Measurements from ENCODE around the gene VSIG2. TPM values are rescaled to one million over a fixed set of nuclear protein-coding genes. Genes with fewer than 3 reads are reported as not detected.

VSIG2 gene
- total RNA-seq, 4 donors from 2014 or later, result not detected

- H3K4me3 ChIP-seq, result no peak overlapping the region
- H3K27me3 ChIP-seq, result no peaks in the 10 kb centered on the region
- TF ChIP-seq POLR2A (IDR thresholded peaks at IDR 0.05) (no peak), CTCF (IDR thresholded peaks at IDR 0.05) (no peak)
- no peaks in the 10 kb centered on the region for H3K36me3 ChIP-seq
- DNase-seq, result no peak
- H3K9me3 ChIP-seq, result no peaks in the 10 kb centered on the region
- peaks cover 0 to 12% (median 6%) of the 10 kb centered on the region in 4 donors for H3K4me1 ChIP-seq
- H3K27ac ChIP-seq, result no peak overlapping the region
These were observed 33.3 kb downstream of the VSIG2 start for GRCh38 chr11:124718801-124719200.

GRCh38 chr11:124717786-124718651 lies 34.0 kb downstream of the VSIG2 start:
- TF ChIP-seq POLR2A (IDR thresholded peaks at IDR 0.05) (no peak), CTCF (IDR thresholded peaks at IDR 0.05) (no peak)
- Histone ChIP-seq H3K4me3 (peak overlapping the region; percentile 10 to 48 (median 34)), H3K27me3 (no peaks in the 10 kb centered on the region), H3K27ac (peak overlapping the region in 1 of 4 donors; percentile 19), H3K9me3 (no peaks in the 10 kb centered on the region), H3K4me1 (peaks cover 0 to 12% (median 6%) of the 10 kb centered on the region in 4 donors), H3K36me3 (no peaks in the 10 kb centered on the region)
- no peak for DNase-seq

- H3K9me3 ChIP-seq, result no peaks in the 10 kb centered on the region
- H3K36me3 ChIP-seq, result no peaks in the 10 kb centered on the region
- no peak for TF ChIP-seq POLR2A (IDR thresholded peaks at IDR 0.05)
- no peak for TF ChIP-seq CTCF (IDR thresholded peaks at IDR 0.05)
- H3K27me3 ChIP-seq, result no peaks in the 10 kb centered on the region
- no peak for DNase-seq
- H3K4me3 ChIP-seq, result peak overlapping the region in 1 of 4 donors; percentile 46
- peaks cover 0 to 12% (median 6%) of the 10 kb centered on the region in 4 donors for H3K4me1 ChIP-seq
- H3K27ac ChIP-seq, result no peak overlapping the region
These were observed 34.7 kb downstream of the VSIG2 start for GRCh38 chr11:124717421-124717785.

GRCh38 chr11:124716591-124716990 lies 35.5 kb downstream of the VSIG2 start:
- no peaks in the 10 kb centered on the region for H3K36me3 ChIP-seq
- no peak for DNase-seq
- H3K27ac ChIP-seq, result no peak overlapping the region
- TF ChIP-seq POLR2A (IDR thresholded peaks at IDR 0.05), result no peak
- no peak for TF ChIP-seq CTCF (IDR thresholded peaks at IDR 0.05)
- H3K9me3 ChIP-seq, result no peaks in the 10 kb centered on the region
- peaks cover 0 to 12% (median 6%) of the 10 kb centered on the region in 4 donors for H3K4me1 ChIP-seq
- no peak overlapping the region for H3K4me3 ChIP-seq
- no peaks in the 10 kb centered on the region for H3K27me3 ChIP-seq

GRCh38 chr11:124712392-124712791 lies 39.7 kb downstream of the VSIG2 start:
- Histone ChIP-seq H3K36me3 (no peaks in the 10 kb centered on the region), H3K9me3 (peaks cover 0 to 3% (median 0%) of the 10 kb centered on the region in 4 donors), H3K27me3 (no peaks in the 10 kb centered on the region), H3K4me1 (no peaks in the 10 kb centered on the region), H3K27ac (no peak overlapping the region), H3K4me3 (no peak overlapping the region)
- DNase-seq, result no peak
- TF ChIP-seq CTCF (IDR thresholded peaks at IDR 0.05) (no peak), POLR2A (IDR thresholded peaks at IDR 0.05) (no peak)
